ENCODE data around the gene NCL. TPM values are rescaled to one million over a fixed set of nuclear protein-coding genes. Genes with fewer than 3 reads are reported as not detected.

Gene NCL
- total RNA-seq, 1 donor = 167 TPM

- peak; percentile 58 for DNase-seq (ENCODE audit: low read depth)
- H3K4me3 ChIP-seq (ENCODE audit: low read depth, low read length) = peak overlapping the region; percentile 65
- TF ChIP-seq, protein P1, sequence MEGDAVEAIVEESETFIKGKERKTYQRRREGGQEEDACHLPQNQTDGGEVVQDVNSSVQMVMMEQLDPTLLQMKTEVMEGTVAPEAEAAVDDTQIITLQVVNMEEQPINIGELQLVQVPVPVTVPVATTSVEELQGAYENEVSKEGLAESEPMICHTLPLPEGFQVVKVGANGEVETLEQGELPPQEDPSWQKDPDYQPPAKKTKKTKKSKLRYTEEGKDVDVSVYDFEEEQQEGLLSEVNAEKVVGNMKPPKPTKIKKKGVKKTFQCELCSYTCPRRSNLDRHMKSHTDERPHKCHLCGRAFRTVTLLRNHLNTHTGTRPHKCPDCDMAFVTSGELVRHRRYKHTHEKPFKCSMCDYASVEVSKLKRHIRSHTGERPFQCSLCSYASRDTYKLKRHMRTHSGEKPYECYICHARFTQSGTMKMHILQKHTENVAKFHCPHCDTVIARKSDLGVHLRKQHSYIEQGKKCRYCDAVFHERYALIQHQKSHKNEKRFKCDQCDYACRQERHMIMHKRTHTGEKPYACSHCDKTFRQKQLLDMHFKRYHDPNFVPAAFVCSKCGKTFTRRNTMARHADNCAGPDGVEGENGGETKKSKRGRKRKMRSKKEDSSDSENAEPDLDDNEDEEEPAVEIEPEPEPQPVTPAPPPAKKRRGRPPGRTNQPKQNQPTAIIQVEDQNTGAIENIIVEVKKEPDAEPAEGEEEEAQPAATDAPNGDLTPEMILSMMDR (IDR thresholded peaks at IDR 0.05; ENCODE audit: insufficient read depth, low read length) = peak; percentile 93
Observed at GRCh38 chr2:231482806-231483391, 18.6 kb upstream of the NCL start.

DNA sequence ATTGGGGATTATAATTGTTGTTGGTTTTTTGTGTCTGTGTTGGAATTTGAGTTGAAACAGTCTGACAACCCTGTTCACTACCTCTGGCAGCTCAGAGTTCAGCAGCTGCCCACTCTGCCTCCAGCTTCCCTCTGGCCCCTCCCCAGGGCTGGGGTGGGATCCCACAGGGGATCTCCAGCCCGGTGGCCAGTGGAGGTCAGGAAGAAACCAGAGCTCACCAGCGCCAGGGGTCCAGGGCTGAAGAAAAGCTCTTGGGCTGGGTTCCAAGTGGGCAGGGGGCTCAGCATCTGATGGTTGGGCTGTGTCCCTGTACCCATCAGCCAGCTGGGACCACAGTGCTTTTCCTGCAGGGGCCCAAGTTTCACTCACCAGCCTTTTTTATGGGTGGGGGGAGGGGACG is 16.5 kb upstream of the NCL start:
- TF ChIP-seq, protein P1 (IDR thresholded peaks at IDR 0.05; ENCODE audit: insufficient read depth, low read length) = no peak
- no peak overlapping the region for H3K4me3 ChIP-seq (ENCODE audit: low read depth, low read length)
- DNase-seq (ENCODE audit: low read depth) = no peak

GRCh38 chr2:231479455-231479854 is 15.2 kb upstream of the NCL start:
- TF ChIP-seq, protein P1 (IDR thresholded peaks at IDR 0.05; ENCODE audit: insufficient read depth, low read length) = no peak
- no peak for DNase-seq (ENCODE audit: low read depth)
- H3K4me3 ChIP-seq (ENCODE audit: low read depth, low read length) = no peak overlapping the region

DNA sequence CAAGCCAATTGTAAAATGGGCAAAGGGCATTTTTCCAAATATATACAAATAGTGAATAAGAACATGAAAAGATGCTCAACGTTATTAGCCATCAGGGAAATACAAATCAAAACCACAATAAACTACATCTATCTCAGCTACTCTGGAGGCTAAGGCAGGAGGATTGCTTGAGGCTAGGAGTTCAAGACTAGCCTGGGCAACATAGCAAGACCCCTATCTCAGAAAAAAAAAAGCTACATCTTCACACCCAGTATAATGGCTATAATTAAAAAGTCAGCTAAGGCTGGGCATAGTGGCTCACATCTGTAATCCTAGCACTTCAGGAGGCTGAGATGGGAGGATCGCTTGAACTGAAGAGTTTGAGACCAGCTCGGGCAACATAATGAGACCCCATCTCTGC is 12.6 kb upstream of the NCL start:
- no peak for DNase-seq (ENCODE audit: low read depth)
- TF ChIP-seq, protein P1 (IDR thresholded peaks at IDR 0.05; ENCODE audit: insufficient read depth, low read length) = no peak
- no peak overlapping the region for H3K4me3 ChIP-seq (ENCODE audit: low read depth, low read length)

- no peak for DNase-seq (ENCODE audit: low read depth)
- TF ChIP-seq, protein P1 (IDR thresholded peaks at IDR 0.05; ENCODE audit: insufficient read depth, low read length) = no peak
Observed at GRCh38 chr2:231475965-231476364, 11.7 kb upstream of the NCL start.

DNA sequence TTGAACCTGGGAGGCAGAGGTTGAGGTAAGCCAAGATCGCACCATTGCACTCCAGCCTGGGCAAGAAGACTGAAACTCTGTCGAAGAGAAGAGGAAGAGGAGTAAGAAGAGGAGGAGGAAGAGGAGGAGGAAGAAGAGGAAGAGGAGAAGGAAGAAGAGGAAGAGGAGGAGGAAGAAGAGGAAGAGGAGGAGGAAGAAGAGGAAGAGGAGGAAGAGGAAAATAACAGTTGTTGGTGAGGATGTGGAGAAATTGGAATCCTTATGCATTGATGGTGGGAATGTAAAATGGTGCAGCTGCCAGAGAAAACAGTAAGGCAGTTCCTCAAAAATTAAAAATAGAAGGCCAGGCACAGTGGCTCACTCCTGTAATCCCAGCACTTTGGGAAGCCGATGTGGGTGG is 8.5 kb upstream of the NCL start:
- no peak overlapping the region for H3K4me3 ChIP-seq (ENCODE audit: low read depth, low read length)
- no peak for DNase-seq (ENCODE audit: low read depth)
- TF ChIP-seq, protein P1 (IDR thresholded peaks at IDR 0.05; ENCODE audit: insufficient read depth, low read length) = no peak

More at GRCh38 chr2:231475965-231476364, 11.7 kb upstream of the NCL start:
- no peak overlapping the region for H3K4me3 ChIP-seq (ENCODE audit: low read depth, low read length)
